Gastroesophageal sphincter (tissue), 4 donors: Measurements from ENCODE around the gene KRTAP15-1. TPM values are rescaled to one million over a fixed set of nuclear protein-coding genes. Genes with fewer than 3 reads are reported as not detected.

Experiments
- ATAC-seq: fragments of 150-250 bp; one replicate; pipeline ENCODE4 v1.9.1; 2016; ENCODE audit warnings: mild to moderate bottlenecking, moderate library complexity
- H3K27ac ChIP-seq, 4 donors: fragments of 200-600 bp; sonication (generic) in 3 of 4; 1 replicate in 3 of 4; 2 replicates in 1 of 4; pipeline ENCODE4 v1.5.1; 2016 to 2019
- H3K27me3 ChIP-seq: fragments of 200-600 bp; sonication (generic); one replicate; pipeline ENCODE4 v1.5.1; 2019
- H3K36me3 ChIP-seq, 2 donors: fragments of 200-600 bp; sonication (generic); one replicate each; pipeline ENCODE4 v1.5.1; 2019; ENCODE audit warnings: control low read depth in 1 of 2
- H3K4me1 ChIP-seq, 3 donors: fragments of 200-600 bp; sonication (generic); 1 replicate in 2 of 3; 2 replicates in 1 of 3; pipeline ENCODE4 v1.5.1; 2016 to 2019; ENCODE audit warnings: control low read depth in 2 of 3
- H3K4me3 ChIP-seq, 2 donors: fragments of 200-600 bp; sonication (generic); one replicate each; pipeline ENCODE4 v1.5.1; 2019; ENCODE audit warnings: mild to moderate bottlenecking in 1 of 2, moderate library complexity in 1 of 2
- H3K9me3 ChIP-seq, 3 donors: fragments of 200-600 bp; sonication (generic); one replicate each; pipeline ENCODE4 v1.5.1; 2017 to 2019; ENCODE audit warnings: control low read depth in 2 of 3
- EP300 ChIP-seq: sonication (generic); formaldehyde crosslinking; IDR thresholded peaks from one replicate; pipeline ENCODE4 v1.6.1; 2017; ENCODE audit warnings: antibody characterized with exemption, mild to moderate bottlenecking
- POLR2A ChIP-seq, 2 donors: fragments of 450-650 bp; IDR thresholded peaks; one replicate each; pipeline ENCODE4 v1.6.1; 2017; ENCODE audit warnings: antibody characterized with exemption in 2 of 2, mild to moderate bottlenecking in 2 of 2, moderate library complexity in 1 of 2
- POLR2AphosphoS5 ChIP-seq: sonication (generic); formaldehyde crosslinking; IDR thresholded peaks from one replicate; pipeline ENCODE4 v1.6.1; 2017; ENCODE audit warnings: antibody characterized with exemption
- WGBS, 2 donors: methylation state at CpG; one replicate each; pipeline ENCODE4 v1.1.5; 2018; ENCODE audit warnings: low coverage in 1 of 2; 5-methylcytosine and 5-hydroxymethylcytosine counted together
- total RNA-seq, 4 donors: library from RNA; depleted of rRNA; stranded (reverse); fragments of >200 nt; gene quantifications; one replicate each; pipeline ENCODE4 v1.1.0, GENCODE V29; 2016
- TF ChIP-seq, protein P1 (sequence below), 4 experiments: fragments of 200-600 bp in 2 of 4; fragments of 450-650 bp in 2 of 4; sonication (generic) in 1 of 4; IDR thresholded peaks; one replicate each; pipeline ENCODE4 v1.5.1; 2017 to 2019; ENCODE audit warnings: antibody characterized with exemption in 4 of 4, mild to moderate bottlenecking in 2 of 4, moderate library complexity in 2 of 4

Gene KRTAP15-1
- total RNA-seq, 4 donors from 2014 or later, result not detected

DNA sequence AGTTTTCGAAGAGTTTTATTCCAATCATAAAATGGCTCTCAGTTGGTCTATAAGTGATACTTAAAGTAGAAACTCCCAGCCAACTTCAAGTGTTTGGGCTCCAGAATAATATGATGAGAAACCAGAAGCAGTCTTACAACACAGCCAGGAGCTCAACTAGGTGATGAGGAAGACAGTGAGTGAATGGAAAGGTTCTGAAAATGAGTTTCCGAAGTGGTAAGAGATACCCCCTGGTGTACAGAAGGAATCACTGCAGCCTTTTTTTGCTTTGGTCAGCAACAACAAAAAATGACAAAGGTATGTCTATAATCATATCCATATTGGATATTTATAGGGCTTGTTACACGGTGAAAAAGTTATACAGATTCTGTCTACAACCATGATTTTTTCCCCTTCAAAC lies 23.6 kb downstream of the KRTAP15-1 start:
- TF ChIP-seq POLR2AphosphoS5, result no peak
- TF ChIP-seq, protein P1, sequence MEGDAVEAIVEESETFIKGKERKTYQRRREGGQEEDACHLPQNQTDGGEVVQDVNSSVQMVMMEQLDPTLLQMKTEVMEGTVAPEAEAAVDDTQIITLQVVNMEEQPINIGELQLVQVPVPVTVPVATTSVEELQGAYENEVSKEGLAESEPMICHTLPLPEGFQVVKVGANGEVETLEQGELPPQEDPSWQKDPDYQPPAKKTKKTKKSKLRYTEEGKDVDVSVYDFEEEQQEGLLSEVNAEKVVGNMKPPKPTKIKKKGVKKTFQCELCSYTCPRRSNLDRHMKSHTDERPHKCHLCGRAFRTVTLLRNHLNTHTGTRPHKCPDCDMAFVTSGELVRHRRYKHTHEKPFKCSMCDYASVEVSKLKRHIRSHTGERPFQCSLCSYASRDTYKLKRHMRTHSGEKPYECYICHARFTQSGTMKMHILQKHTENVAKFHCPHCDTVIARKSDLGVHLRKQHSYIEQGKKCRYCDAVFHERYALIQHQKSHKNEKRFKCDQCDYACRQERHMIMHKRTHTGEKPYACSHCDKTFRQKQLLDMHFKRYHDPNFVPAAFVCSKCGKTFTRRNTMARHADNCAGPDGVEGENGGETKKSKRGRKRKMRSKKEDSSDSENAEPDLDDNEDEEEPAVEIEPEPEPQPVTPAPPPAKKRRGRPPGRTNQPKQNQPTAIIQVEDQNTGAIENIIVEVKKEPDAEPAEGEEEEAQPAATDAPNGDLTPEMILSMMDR (IDR thresholded peaks at IDR 0.05), result no peak
- no peak for TF ChIP-seq POLR2A (IDR thresholded peaks at IDR 0.05)
- TF ChIP-seq EP300, result no peak
- no peaks in the 10 kb centered on the region for H3K9me3 ChIP-seq
- H3K27me3 ChIP-seq, result no peaks in the 10 kb centered on the region
- H3K36me3 ChIP-seq, result no peaks in the 10 kb centered on the region
- H3K27ac ChIP-seq, result no peak overlapping the region
- 28 to 78% methylated on average over 3 of the region's 3 CpGs for WGBS, 2 donors
- ATAC-seq, result no peak
- no peaks in the 10 kb centered on the region for H3K4me1 ChIP-seq
- H3K4me3 ChIP-seq, result no peak overlapping the region

DNA sequence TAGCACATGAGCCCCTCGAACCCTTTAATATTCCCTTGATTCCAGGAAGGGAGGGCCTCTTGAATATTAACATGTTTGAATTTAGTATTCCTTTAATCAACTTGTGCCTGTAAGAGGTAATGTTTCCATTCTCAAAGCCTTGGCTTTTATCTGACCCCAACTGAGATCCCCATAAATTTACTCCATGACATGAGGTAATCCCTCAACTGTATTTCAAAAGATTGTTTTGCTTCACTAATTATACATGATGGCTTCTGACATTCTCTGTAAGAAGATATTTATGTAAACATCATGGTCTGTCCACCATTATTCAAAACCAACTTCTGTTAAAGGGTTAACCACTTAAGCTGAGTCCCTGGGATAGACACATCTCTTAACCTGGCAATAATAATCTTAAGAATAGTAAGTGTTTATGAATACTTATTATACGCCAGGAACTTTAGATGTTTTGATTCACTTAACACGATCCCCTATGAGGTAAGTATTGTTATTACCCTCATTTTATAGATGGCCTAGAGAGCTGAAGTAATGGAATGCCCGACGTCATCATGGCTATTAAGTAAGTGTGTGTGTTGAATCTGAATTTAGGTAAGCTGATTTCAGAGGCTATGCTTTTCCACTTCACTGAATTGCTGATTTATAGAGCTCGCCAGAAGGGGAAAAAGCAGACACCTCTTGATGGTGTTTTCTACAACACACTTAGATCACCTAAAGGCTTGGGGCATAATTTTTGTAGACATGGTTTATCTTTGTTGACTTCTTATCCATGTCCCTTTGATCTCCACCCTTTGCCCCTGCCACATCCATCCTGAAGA lies 29.0 kb downstream of the KRTAP15-1 start:
- Histone ChIP-seq H3K36me3 (no peaks in the 10 kb centered on the region), H3K4me1 (no peaks in the 10 kb centered on the region), H3K4me3 (no peak overlapping the region), H3K27ac (no peak overlapping the region), H3K27me3 (no peaks in the 10 kb centered on the region), H3K9me3 (no peaks in the 10 kb centered on the region)
- ATAC-seq, result no peak
- WGBS, 2 donors, result 31 to 43% methylated on average over 4 to 5 of the region's 6 CpGs
- TF ChIP-seq POLR2A (IDR thresholded peaks at IDR 0.05), result no peak
- TF ChIP-seq, protein P1 (IDR thresholded peaks at IDR 0.05), result no peak
- TF ChIP-seq POLR2AphosphoS5, result no peak
- TF ChIP-seq EP300, result no peak

DNA sequence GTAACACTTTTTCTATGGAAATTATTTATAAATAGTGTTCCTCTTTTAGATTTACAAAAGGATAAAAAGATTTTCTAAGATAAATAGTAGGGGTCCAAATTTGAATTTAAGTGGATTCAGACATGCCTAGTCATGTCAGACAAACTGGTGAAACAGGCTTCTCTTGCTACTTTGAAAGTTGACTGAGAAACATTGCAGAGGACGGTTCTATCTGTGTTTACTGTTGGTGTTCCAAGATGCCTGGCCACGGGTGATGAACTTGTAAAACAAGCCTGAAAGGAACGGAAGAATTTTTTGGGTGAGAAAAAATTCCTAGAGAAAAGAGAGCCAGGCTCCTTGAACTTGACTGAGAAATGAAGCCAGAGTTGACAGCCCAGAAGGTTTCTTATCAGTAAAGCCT lies 37.9 kb downstream of the KRTAP15-1 start:
- WGBS, 2 donors, result 11 to 80% methylated on average over 1 to 3 of the region's 3 CpGs
- no peaks in the 10 kb centered on the region for H3K4me1 ChIP-seq

DNA sequence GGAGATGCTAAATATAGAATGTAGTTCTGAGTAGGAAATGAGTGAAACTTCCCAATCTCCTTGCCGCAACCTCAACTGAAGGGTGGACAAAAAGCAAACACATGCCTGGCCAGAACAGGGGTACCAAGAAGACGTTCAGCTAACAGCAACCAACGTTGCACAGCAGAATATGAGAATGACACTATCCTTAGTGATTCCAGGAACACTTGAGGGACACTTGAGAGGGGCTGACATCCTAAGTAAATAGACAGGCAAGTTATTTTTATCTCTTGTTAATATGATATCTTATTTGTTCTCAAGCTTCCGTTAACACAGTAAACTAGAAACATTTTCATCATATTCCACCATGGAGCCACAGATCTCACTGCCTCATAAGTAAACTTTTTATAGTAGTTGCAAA lies 39.2 kb downstream of the KRTAP15-1 start:
- Histone ChIP-seq H3K4me1 (no peaks in the 10 kb centered on the region), H3K36me3 (no peaks in the 10 kb centered on the region), H3K4me3 (no peak overlapping the region), H3K9me3 (no peaks in the 10 kb centered on the region), H3K27me3 (no peaks in the 10 kb centered on the region), H3K27ac (no peak overlapping the region)
- WGBS, 2 donors, result 60 to 70% methylated on average over 3 to 4 of the region's 4 CpGs
- no peak for ATAC-seq
- no peak for TF ChIP-seq POLR2A (IDR thresholded peaks at IDR 0.05)
- TF ChIP-seq, protein P1 (IDR thresholded peaks at IDR 0.05), result no peak
- TF ChIP-seq EP300, result no peak
- TF ChIP-seq POLR2AphosphoS5, result no peak

More for the DNA sequence above, 37.9 kb downstream of the KRTAP15-1 start:
- no peak overlapping the region for H3K27ac ChIP-seq
- H3K27me3 ChIP-seq, result no peaks in the 10 kb centered on the region
- TF ChIP-seq EP300, result no peak
- TF ChIP-seq POLR2AphosphoS5, result no peak
- no peak for TF ChIP-seq POLR2A (IDR thresholded peaks at IDR 0.05)
- TF ChIP-seq, protein P1 (IDR thresholded peaks at IDR 0.05), result no peak
- H3K4me3 ChIP-seq, result no peak overlapping the region
- no peaks in the 10 kb centered on the region for H3K9me3 ChIP-seq
- no peaks in the 10 kb centered on the region for H3K36me3 ChIP-seq
- no peak for ATAC-seq

DNA sequence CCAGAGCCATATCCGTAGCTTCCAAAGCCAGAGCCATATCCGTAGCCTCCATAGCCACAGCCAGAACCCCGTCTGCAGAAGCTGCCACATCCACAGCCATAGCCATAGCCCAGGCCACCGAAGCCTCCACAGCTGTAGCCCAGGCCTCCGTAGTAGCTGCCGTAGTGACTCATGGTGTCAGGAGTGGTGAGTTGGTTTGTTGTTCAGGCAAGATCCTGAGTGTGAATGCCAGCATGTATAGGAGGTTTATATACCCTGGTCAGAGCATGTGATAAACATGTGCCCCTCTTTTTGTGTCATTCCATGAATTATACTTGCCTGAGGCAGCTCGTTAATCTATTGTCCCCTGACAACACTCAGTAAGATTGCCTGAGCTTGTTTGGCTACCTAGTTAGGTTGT lies 40.1 kb downstream of the KRTAP15-1 start, which contains the start of gene KRTAP19-1:
KRTAP19-1 (minus strand) TSS at position 223 of the 400 bp plus-strand sequence; CDS start at position 173, 50 bp downstream.
- Histone ChIP-seq H3K27ac (no peak within 1 kb of the TSS), H3K36me3 (no peaks in the 10 kb centered on the region), H3K9me3 (no peaks in the 10 kb centered on the region), H3K27me3 (no peaks in the 10 kb centered on the region), H3K4me3 (no peak within 1 kb of the TSS), H3K4me1 (no peaks in the 10 kb centered on the region)
- WGBS, 2 donors, result 73 to 86% methylated on average over 1 to 4 of the region's 7 CpGs
- no peak for ATAC-seq
- TF ChIP-seq EP300 (no peak), POLR2A (IDR thresholded peaks at IDR 0.05) (no peak), POLR2AphosphoS5 (no peak)
- TF ChIP-seq, protein P1 (IDR thresholded peaks at IDR 0.05), result no peak
